Measurements from ENCODE around the gene PRKAG1. TPM values are rescaled to one million over a fixed set of nuclear protein-coding genes. Genes with fewer than 3 reads are reported as not detected.

Gene PRKAG1
- total and polyA plus RNA-seq, 2 experiments from 2014 or later, result 41.0 to 54.5 TPM

DNA sequence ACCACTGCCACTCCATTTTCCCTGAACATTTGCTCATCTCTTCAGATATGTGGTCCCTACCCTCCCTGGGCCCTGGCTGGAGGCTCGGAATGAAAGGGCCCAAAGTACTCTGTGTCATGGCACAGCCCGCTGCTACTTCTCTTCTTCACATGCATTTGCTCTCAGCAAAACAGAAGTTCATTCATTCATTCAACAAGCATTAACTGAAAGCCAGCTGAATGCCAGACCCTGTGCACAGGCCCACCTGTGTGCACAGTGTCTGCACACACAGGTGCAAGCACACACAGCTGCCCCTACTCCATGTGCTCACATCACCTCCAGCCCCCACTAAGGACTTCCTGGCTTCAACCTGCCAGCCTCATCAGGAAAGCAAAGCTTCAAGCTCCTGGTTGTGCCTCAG, 32.7 kb downstream of the PRKAG1 start:
- TF ChIP-seq, protein P1, sequence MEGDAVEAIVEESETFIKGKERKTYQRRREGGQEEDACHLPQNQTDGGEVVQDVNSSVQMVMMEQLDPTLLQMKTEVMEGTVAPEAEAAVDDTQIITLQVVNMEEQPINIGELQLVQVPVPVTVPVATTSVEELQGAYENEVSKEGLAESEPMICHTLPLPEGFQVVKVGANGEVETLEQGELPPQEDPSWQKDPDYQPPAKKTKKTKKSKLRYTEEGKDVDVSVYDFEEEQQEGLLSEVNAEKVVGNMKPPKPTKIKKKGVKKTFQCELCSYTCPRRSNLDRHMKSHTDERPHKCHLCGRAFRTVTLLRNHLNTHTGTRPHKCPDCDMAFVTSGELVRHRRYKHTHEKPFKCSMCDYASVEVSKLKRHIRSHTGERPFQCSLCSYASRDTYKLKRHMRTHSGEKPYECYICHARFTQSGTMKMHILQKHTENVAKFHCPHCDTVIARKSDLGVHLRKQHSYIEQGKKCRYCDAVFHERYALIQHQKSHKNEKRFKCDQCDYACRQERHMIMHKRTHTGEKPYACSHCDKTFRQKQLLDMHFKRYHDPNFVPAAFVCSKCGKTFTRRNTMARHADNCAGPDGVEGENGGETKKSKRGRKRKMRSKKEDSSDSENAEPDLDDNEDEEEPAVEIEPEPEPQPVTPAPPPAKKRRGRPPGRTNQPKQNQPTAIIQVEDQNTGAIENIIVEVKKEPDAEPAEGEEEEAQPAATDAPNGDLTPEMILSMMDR (IDR thresholded peaks at IDR 0.05; ENCODE audit: low read depth, low read length), result no peak
- Histone ChIP-seq H3K36me3 (no peaks in the 10 kb centered on the region), H3K27ac (no peak overlapping the region), H3K9me3 (ENCODE audit: low read depth) (no peaks in the 10 kb centered on the region), H3K4me1 (ENCODE audit: low read depth) (peaks cover 2% of the 10 kb centered on the region), H3K27me3 (peaks cover 77% of the 10 kb centered on the region), H3K4me3 (no peak overlapping the region)
- no peak for DNase-seq (ENCODE audit: low read depth in 1 of 2, low spot score in 1 of 2)

DNA sequence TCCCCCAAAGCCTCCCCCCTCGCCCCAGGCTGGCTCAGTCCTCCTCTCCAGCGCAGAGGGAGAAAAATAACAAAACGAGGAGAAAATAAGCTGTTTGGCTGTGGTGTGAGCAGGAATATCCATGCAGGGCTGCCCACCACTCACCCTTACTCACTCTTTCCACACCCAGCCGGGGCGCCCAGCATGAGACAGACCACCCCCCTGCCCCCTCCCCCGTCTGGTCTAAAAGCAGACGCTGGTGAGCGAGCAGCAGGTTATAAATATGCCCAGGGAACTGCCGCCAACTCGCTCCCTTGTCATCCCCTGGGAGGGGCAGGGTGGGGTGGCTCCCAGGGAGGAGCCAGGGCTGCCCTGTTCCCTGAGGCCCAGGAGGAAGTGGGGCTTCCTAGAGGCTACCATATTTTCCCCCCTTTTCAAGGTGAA, 33.1 kb downstream of the PRKAG1 start:
- peak in 1 of 2 donors; percentile 66 for DNase-seq (ENCODE audit: low read depth in 1 of 2, low spot score in 1 of 2)
- H3K27ac ChIP-seq, result no peak overlapping the region
- no peaks in the 10 kb centered on the region for H3K9me3 ChIP-seq (ENCODE audit: low read depth)
- peaks cover 81% of the 10 kb centered on the region for H3K27me3 ChIP-seq
- H3K4me3 ChIP-seq, result no peak overlapping the region
- peaks cover 6% of the 10 kb centered on the region for H3K4me1 ChIP-seq (ENCODE audit: low read depth)
- H3K36me3 ChIP-seq, result no peaks in the 10 kb centered on the region
- TF ChIP-seq, protein P1 (IDR thresholded peaks at IDR 0.05; ENCODE audit: low read depth, low read length), result no peak

DNA sequence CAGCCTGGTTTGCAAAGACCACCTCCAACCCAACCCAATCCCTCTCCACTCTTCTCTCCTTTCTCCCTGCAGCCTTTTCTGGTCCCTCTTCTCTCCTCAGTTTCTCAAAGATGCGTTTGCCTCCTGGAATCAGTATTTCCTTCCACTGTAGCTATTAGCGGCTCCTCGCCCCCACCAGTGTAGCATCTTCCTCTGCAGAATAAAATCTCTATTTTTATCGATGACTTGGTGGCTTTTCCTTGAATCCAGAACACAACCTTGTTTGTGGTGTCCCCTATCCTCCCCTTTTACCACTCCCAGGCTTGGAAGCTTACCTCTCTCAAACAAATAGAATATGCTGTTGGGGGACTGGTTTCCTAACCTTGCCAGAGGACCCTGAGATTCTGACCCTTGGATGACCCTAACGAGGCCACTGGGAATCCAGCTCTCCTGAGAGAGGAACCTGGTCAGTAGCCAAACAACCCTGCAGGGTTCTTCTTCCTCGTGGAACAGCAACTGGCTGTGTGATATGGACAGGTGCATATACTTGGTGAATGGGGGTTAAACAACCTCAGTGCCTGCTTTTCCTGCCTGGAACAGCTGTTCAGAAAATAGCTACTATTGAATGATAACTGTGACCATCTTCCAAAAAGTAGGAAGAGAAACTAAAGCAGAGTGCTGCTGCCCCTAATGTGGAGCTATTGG, 36.0 kb downstream of the PRKAG1 start:
- peaks cover 10% of the 10 kb centered on the region for H3K4me1 ChIP-seq (ENCODE audit: low read depth)

DNA sequence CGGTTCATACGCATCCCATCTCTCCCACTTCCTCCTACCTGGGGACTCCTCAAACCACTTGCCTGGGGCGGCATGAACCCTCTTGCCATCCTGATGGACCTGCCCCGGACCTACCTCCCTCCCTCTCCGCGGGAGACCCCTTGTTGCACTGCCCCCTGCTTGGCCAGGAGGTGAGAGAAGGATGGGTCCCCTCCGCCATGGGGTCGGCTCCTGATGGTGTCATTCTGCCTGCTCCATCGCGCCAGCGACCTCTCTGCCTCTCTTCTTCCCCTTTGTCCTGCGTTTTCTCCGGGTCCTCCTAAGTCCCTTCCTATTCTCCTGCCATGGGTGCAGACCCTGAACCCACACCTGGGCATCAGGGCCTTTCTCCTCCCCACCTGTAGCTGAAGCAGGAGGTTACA, 36.8 kb downstream of the PRKAG1 start:
- TF ChIP-seq, protein P1 (IDR thresholded peaks at IDR 0.05; ENCODE audit: low read depth, low read length), result no peak
- H3K4me3 ChIP-seq, result no peak overlapping the region
- no peak overlapping the region for H3K27ac ChIP-seq
- no peaks in the 10 kb centered on the region for H3K36me3 ChIP-seq
- H3K4me1 ChIP-seq (ENCODE audit: low read depth), result peaks cover 10% of the 10 kb centered on the region
- no peaks in the 10 kb centered on the region for H3K9me3 ChIP-seq (ENCODE audit: low read depth)
- peaks cover 89% of the 10 kb centered on the region for H3K27me3 ChIP-seq
- DNase-seq (ENCODE audit: low read depth in 1 of 2, low spot score in 1 of 2), result no peak

More for the DNA sequence above, 36.0 kb downstream of the PRKAG1 start:
- no peak for DNase-seq (ENCODE audit: low read depth in 1 of 2, low spot score in 1 of 2)
- peaks cover 89% of the 10 kb centered on the region for H3K27me3 ChIP-seq
- H3K36me3 ChIP-seq, result no peaks in the 10 kb centered on the region
- H3K4me3 ChIP-seq, result no peak overlapping the region
- TF ChIP-seq, protein P1 (IDR thresholded peaks at IDR 0.05; ENCODE audit: low read depth, low read length), result no peak
- no peaks in the 10 kb centered on the region for H3K9me3 ChIP-seq (ENCODE audit: low read depth)
- no peak overlapping the region for H3K27ac ChIP-seq

DNA sequence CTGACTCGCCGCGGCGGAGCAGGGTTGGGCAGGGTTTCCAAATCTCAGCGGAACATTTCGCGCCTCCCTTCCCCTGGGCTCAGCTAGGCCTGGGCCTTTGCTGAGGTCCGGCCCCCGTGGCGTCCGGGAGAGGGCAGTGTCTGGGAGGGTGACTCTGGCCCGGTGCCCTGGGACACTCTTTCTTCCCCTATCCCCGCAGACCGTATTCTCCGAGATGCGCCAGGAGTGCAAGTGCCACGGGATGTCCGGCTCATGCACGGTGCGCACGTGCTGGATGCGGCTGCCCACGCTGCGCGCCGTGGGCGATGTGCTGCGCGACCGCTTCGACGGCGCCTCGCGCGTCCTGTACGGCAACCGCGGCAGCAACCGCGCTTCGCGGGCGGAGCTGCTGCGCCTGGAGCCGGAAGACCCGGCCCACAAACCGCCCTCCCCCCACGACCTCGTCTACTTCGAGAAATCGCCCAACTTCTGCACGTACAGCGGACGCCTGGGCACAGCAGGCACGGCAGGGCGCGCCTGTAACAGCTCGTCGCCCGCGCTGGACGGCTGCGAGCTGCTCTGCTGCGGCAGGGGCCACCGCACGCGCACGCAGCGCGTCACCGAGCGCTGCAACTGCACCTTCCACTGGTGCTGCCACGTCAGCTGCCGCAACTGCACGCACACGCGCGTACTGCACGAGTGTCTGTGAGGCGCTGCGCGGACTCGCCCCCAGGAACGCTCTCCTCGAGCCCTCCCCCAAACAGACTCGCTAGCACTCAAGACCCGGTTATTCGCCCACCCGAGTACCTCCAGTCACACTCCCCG, 37.4 kb downstream of the PRKAG1 start:
- Histone ChIP-seq H3K27ac (no peak overlapping the region), H3K4me1 (ENCODE audit: low read depth) (peaks cover 10% of the 10 kb centered on the region), H3K9me3 (ENCODE audit: low read depth) (no peaks in the 10 kb centered on the region), H3K36me3 (no peaks in the 10 kb centered on the region), H3K4me3 (peak overlapping the region; percentile 16), H3K27me3 (peaks cover 89% of the 10 kb centered on the region)
- TF ChIP-seq, protein P1 (IDR thresholded peaks at IDR 0.05; ENCODE audit: low read depth, low read length), result peak; percentile 18
- DNase-seq (ENCODE audit: low read depth in 1 of 2, low spot score in 1 of 2), result no peak
